Measurements from ENCODE around the gene MYH9.
"Not testable (repeated sequence)": the region's sequence is repeated elsewhere in the genome, so short reads cannot be mapped to it uniquely, and the experiment has no call there.

The MYH9 gene

DNA sequence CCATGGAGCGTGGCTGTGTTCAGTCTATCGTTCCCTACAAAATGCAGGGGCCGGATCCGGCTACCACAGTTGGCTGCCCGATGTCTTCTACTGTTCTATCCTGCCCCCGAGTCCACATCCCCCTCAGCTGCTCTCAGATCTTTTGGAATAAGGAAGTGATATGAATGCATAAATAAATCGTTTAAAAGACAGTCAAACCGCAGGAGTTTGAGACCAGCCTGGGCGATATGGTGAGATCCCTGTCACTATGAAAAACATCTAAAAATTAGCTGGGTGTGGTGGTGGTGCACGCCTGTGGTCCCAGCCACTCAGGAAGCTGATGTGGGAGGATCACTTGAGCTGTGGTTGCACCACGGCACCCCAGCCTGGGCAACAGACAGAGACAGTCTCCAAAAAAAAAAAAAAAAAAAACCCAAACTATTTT lies 97.8 kb downstream of the MYH9 start:
- DNase-seq = not testable (repeated sequence)

DNA sequence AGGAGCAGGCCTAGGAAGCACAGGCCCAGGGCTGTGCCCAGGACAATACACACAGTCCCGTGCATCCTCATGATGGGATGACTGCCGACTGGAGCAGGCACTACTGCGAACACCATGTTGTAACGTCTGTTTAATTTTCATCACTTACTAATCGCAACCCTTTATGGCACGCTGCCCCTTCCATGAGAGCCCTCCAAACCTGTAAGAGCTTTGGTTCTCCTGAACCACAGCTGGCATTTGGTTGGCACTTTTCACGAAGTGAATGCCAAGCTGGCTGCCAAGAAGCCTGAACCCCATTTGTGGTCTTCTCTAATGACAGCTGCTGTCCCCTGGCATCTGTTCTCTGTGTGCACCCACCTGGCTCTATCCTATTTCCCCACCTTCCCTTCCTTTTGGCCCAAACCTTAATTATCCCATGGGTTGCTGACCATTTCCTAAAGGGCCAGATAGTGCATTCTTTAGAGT lies 98.3 kb downstream of the MYH9 start:
- no peak for DNase-seq

DNA sequence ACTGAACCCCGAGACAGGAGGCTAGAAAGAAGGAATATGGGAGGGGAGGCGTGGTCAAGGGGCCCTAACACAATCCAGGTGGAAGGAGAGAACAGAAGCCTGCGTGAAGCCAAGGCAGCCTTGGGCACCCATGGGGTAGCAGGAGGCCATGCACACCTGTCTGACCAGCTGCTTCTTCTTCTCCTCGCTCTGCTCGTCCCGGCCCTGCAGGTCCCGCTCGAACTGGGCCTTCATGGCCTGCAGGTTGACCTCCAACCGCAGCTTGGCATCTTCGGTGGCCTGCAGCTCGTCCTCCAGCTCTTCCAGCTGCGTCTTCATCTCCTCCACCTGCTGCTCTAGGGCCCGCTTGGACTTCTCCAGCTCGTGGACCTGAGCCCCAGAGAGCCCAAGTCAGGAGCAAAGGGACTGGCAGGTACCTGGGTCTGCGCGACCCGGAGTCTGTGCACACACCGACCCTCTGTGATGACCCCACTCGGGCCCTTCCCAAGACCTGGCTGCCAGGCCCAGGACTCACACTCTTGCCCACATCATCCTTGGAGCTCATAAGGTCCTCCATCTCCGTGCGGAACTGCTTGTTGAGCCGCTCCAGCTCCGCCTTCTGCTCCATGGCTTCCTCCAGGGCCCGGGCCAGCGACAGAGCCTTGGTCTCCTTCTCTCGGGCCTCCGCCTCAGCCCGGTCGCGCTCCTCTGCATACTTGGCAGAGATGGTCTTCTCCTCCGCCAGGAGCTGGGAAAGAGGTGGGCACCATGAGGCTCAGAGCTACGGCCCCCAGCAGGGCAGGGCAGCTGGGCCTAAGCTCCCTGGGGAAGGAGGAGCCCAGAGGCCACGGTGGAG lies 99.0 kb downstream of the MYH9 start:
- DNase-seq = no peak

DNA sequence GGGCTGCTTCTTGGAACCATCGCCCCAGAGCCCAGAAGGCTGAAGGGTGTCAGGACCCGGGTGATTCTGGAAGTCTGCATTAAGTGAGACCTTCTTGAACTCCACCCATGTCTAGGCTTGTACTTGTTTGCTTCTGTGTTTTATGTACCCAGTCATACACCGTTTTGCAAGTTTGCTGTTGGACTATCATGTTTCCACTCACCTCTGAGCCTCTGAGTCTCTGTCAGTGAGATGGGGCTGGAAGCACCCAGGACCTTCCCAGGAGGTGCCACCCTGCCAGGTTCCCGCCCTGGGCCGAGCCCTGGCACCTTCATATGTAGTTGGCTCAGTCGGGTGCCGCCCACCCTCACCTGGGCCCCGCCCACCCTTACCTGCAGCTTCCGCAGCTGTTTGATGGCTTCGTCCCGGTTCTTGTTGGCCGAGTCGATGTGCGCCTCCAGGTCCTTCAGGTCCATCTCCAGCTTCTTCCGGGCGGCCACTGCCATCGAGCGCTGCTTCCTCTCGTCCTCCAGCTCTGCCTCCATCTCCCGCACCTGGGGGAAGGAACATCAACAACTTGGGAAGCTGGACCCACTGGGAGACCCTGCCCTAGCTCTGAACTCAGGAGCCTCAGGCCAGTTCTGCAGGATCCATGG lies 99.8 kb downstream of the MYH9 start:
- no peak for DNase-seq

DNA sequence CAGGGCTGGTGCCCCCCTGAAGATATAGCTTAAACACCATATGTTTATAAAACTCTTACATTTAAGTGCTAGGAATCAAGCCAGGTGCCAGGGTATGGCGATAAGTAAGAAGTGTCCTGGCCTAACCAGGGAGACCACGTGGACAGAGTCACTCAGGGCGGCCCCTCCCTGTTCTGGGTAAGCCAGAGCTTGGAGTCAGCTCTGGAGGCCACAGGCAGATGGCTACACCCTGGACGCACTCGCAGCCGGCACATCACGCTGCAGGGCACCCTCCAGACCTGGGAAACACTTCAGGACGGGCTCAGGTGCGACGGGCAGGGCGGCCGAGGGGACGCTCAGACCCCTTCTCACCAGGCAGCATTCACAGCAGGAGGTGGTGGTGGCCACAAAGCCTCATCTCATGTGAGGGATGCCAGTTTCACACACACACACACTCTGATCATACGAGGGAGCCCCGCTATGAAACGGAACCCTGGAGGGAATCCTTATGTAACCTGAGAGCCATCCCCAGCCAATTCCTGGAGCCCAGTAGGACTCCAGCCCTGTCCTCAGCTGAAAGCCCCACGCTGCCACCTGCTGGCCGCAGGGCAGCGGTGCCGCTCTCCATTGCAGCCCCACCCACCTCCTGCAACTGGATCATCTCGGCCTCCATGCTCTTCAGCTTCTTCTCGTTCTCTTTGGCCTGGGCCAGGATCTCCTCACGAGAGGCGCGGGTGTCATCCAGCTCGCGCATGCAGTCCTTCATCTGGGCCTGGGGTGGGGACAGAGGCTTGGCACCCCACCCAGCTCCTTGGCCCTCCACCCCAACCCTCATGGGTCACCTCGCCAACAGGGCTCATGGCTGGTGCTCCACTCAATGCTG lies 101.4 kb downstream of the MYH9 start:
- DNase-seq = peak; percentile 26

DNA sequence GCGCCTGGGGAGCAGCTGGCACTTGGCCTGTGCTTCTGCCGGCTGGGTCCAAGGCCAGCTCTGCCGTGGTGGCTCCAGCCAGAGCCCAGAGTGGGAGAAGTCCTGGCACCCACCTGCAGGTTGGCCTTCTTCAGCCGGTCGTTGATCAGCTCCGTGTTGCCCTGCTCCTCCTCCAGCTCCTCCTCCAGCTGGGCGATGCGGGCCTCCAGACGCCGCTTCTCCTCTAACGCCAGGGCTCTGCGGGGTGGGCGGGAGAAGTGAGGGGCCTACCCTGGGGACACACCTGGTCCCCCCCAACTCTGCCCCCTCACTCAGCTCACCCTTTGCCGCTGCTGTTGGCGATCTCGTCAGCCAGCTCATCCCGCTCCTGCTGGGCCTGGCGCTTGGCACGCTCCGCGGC lies 102.2 kb downstream of the MYH9 start:
- no peak for DNase-seq

DNA sequence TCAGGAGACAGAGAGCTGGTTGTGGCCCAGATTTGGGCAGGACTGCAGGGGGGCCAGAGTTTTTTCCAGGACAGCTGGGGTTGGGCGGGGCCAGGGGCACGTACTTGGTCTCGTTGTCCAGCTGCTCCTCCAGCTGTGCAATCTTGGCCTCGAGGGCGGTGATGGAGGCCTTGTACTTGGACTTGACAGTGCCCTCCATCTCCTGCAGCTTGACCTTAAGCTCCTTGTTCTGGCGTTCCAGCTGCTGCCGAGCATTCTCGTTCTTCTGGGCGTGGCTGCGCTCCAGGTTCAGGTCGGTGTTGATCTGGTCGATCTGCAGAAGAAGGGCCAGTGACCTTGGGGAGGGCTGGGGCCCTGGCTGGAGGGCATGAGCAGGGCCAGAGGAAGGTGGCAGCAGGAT lies 102.8 kb downstream of the MYH9 start:
- no peak for DNase-seq

DNA sequence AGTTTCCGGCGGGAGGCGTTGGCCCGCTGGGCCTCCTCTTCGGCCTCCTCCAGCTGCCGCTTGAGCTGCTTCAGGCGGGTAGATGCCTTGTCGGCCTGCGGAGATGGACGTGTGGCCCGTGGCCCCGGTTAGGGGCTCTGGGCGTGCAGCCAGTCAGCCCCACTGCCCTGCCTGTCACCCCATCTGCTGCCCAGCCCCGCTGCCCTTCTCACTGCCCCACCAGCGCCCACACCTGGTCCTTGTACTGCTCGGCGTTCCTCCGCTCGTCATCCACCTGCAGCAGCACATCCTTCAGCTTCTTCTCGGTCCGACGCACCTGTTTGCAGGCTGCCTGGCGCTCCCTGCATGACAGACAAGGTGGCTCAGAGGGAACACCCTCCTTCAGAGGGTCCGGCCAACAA lies 103.6 kb downstream of the MYH9 start:
- DNase-seq = no peak

DNA sequence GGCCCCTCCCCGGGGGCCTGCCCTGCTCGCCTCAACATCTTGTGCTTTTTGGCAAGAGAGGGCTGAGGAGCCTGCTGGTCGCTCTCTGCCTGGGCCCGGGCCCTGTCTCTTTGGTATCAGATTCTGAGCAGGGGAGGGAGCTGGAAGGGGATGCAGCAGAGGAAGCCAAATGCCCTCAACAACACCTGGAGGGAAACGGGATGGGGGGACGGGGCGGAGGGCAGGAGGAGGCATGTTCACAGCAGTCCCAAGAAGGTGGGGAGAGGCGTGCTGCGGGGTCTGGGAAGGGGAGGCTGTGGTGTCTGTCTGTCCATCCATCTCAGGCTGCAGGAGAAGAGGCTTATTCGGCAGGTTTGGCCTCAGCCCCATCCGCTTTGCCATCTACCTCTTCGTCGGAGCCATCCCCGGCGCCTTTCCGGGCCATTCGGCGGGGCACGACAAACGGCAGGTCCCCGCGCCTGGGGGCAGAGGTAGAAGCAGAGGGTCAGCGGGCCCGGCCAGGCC lies 105.4 kb downstream of the MYH9 start:
- no peak for DNase-seq

DNA sequence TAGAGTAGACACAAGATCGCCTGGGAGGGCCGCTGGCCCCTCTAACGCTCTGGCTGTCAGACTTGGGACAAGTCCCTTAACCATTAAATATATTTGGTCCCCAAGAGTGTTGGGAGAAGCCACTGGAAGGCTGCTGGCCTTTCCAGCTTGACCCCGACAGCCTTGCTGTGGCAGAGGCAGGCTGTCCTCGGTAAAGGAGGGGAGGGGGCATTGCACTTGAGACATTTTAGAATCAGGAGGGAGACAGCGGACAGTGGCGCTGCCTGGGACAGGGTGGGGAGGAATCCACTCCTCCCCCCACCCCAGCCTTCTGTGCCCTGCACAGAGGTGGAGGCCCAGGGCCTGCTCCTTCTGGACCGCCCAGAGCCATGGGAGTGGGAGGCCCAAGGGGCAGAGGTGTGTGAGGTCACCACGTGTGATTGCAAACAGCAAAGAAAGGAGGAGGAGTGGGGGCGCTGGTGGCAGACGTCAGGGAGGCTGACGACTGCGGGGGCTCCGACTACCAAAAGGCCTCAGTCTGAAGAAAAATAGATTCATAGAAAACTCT lies 105.9 kb downstream of the MYH9 start:
- DNase-seq = no peak

DNA sequence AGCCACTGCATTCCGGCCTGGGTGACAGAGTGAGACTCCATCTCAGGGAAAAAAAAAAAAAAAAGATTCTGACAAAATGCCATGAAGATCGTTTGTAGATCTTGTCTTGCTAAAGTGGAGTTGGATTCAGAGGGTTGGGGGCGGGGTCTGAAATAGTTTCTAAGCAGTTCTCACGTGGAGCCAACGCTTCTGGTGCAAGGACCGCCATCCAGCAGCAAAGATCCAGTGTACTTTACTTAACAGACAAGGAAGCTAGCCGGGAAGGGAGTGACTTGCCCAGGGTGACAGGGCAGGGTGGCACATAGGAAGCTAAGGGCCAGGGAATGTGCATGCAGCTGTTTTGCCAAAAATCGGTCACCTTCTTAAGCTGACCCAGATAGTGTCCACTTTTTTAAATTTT lies 107.4 kb downstream of the MYH9 start:
- no peak for DNase-seq

DNA sequence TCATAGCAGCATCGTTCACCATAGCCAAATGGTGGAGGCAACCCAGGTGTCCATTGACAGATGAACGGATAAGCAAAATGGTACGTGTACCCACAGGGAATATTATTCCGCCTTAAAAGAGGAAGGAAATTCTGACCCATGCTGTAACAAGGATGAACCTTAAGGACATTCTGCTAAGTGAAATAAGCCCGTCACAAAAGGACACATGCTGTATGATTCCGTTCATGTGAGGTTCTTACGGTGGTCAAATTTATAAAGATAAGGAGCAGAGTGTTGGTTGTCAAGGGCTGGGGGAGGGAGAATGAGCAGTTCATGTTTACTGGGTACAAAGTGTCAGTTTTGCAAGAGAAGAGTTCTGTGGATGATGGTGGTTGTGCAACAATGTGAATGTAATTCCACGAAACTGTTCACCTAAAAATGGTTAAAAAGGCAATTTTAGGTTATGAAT lies 108.5 kb downstream of the MYH9 start:
- no peak for DNase-seq

DNA sequence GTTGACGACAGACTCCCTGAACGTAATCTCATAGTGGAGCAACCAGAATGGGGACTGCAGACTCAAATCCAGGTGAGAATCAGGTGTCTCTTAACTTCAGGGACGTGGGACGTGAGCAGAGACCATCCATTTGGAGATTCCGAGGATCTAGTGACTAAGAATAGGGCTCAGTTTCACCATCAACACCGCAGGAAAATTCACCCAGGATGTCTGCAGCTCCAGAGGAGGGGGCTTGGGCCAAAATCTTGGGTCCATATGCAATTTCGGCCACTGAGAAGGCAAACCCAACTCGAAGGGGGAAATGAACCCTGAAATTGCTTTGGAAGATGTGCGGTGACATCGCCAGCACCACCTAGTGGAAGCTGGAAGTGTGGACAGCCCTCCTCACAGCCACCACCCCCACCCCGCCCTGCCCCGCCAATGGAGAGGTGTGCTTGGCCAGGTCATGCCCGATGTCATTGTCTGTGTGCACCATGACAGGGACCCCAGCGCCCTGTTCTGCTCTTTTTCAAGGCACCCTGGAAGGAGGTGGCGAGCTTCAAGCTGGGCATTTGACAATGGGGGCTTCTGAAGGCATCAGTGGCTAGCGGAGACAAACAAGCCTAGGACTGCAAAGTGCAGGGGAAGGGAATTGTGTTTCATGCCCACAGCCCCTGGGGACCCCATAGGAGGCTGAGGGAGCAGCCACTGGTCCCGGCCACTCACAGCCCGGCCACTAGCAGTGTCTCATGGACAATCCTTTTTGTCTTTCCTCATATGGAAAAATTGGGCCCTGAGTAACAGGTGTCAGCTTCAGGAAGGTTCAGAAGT lies 110.1 kb downstream of the MYH9 start:
- DNase-seq = peak; percentile 44

DNA sequence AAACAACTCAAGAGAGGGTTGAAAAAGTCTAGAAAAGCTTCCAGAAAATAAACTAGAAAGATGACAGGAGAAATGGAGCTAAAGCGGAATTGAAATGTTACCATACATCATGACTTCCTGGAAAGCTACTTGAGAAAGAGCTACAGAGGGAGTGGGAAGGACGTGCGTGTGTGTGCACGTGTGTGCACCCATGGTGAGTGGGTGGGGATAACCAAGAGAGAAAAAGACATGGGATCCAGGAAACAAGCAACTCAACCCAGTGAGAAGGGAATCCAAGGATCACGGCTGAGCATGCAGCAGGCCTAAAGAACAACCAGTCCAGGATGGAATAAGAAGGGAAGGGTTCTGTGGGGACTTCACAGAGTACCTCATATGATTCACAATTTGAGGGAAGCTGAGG lies 113.2 kb downstream of the MYH9 start:
- DNase-seq = no peak

DNA sequence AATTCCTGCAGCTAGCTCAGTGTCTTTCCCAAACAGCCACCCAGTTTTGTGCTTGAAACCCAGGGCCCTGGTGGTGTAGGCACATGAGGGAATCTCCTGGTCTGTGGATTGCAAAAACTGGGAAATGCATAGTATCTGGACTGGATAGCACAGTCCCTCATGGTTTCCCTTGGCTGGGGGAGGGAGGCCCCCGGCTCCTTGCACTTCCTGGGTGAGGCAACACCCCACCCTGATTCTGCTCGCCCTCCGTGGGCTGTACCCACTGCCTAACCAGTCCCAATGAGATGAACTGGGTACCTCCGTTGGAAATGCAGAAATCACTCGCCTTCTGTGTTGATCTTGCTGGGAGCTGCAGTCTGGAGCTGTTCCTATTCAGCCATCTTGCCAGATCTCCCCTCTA lies 115.8 kb downstream of the MYH9 start:
- not testable (repeated sequence) for DNase-seq

DNA sequence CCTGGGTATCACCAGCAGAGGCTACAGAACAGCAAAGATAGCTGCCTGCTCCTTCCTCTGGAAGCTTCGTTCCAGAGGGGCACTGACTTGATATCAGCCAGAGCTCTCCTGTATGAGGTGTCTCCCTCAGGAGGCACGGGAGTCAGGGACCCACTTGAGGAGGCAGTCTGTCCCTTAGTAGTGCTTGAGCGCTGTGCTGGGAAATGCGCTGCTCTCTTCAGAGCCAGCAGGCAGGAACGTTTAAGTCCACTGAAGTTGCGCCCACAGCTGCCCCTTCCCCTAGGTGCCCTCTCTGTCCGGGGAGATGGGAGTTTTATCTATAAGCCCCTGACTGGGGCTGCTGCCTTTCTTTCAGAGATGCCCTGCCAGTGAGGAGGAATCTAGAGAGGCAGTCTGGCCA lies 116.5 kb downstream of the MYH9 start:
- DNase-seq = not testable (repeated sequence)

DNA sequence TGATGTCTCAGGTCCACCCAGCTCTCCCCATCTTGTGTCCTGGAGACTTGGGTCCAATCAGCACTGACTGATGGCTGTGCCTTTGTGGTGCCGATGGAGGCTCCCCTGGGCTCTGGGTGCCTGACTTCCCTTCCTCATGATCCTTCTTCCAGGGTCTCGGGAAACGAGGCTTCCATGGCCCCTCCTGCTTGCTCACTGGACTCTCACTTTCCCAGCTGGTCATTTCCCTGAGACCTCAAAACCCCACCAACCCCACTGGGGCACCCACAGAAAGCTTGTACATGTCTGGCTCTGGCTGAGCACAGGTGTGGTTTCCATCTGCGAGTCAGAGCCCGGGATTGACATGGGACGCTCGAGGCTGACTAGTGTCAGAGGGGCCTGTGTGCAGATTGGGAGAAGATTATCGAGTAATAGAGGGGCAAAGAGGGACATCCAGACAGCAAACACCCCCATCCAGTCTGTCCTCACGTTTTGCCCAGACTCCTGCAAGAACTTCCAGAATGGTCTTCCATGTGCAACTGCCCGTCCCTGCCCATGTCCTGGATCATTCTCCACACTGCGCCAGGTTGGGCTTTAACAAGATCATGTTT lies 119.8 kb downstream of the MYH9 start:
- DNase-seq = no peak

DNA sequence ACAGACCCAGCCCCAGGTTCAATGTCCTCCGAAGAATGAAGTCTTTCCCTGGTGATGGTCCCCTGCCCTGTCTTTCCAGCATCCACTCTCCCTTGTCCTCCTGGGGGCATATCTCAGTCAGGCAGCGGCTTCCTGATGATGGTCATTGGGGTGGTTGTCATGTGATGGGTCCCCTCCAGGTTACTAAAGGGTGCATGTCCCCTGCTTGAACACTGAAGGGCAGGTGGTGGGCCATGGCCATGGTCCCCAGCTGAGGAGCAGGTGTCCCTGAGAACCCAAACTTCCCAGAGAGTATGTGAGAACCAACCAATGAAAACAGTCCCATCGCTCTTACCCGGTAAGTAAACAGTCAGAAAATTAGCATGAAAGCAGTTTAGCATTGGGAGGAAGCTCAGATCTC lies 120.7 kb downstream of the MYH9 start:
- no peak for DNase-seq

DNA sequence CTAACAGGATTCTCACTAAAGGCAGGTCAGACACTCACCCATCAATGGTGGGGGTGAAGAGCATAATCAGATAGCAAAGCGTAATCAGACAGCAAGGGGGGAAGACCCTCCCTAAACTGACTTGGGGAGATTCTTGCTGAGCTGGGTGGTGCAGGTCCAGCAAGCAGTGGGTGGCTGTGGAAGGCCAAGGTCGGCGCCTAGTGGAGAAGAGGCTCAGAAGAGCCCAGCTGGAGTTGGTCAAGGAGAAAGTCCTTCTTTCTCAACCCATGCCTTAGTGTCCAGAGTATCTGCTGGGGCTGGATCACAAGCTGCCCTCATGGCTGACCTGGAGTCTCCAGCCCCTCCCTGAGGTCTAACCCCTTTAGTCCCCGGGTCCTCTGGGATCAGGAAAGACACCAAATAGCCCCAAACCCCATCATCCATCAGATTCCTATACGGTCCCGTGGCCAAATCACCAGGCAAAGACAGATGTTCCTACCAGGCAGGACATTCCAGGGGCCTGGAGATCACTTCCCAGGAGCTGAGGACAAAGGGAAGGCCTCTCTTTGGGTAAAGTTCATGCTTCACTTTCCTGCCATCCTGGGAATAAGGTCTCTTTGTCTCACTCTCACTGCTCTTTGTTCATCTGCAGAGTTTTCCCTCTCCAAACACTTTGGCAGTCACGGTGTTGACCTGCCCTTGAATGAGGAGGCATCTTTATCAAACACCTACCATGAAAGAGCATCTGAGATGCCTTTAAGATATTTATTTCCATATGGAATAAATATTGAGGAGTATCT lies 123.7 kb downstream of the MYH9 start:
- DNase-seq = not testable (repeated sequence)

DNA sequence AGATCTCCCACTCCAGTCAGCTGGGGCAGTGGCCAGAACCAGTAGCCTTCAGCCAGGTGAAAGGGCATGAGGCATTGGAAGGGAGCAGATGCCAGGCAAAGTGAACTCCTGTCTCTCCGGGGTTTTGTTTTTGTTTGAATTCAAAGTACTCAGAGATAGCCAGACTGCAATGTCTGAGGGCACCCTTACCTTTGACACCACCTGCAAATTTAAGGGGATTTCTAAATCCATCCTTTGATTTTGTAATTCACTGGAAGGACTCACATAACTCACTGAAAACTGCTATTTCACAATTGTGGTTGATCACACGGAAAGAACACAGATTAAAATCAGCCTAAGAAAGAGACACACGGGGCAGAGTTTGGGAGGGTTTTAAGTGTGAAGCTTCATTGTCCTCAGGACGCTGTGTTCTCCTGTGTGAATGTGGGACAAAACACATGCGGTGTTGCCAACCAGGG lies 124.5 kb downstream of the MYH9 start:
- DNase-seq = not testable (repeated sequence)

DNA sequence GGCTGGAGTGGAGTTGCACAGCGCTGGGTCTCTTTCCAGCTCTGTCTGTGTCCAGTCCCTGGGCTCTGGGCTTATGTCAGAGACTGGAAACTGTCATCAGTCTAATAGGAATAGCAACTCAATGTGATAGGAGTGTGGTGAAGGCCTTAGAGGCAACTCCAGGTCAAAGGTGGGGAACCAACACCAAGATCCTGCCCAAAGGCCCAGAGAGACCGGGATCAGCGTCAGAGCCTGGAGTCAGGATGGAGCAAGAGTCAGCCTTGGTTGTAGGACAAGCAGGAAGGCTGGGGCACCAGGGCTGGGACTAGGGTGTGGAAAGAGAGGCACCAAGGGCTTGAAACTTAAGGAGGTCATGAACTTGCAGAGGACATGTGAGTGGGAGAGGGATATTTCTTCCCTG lies 125.5 kb downstream of the MYH9 start:
- not testable (repeated sequence) for DNase-seq
